Suppressor macrophage treated with lipopolysaccharide for 1 hour (primary cell): ENCODE results near the gene RAB26.
"Not testable (repeated sequence)": the region's sequence is repeated elsewhere in the genome, so short reads cannot be mapped to it uniquely, and the experiment has no call there.

Experiments
- DNase-seq, 3 donors: peaks; one replicate each; pipeline ENCODE4 v3.0.0-alpha.2; 2020 to 2022

Gene RAB26, protein sequence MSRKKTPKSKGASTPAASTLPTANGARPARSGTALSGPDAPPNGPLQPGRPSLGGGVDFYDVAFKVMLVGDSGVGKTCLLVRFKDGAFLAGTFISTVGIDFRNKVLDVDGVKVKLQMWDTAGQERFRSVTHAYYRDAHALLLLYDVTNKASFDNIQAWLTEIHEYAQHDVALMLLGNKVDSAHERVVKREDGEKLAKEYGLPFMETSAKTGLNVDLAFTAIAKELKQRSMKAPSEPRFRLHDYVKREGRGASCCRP

DNA sequence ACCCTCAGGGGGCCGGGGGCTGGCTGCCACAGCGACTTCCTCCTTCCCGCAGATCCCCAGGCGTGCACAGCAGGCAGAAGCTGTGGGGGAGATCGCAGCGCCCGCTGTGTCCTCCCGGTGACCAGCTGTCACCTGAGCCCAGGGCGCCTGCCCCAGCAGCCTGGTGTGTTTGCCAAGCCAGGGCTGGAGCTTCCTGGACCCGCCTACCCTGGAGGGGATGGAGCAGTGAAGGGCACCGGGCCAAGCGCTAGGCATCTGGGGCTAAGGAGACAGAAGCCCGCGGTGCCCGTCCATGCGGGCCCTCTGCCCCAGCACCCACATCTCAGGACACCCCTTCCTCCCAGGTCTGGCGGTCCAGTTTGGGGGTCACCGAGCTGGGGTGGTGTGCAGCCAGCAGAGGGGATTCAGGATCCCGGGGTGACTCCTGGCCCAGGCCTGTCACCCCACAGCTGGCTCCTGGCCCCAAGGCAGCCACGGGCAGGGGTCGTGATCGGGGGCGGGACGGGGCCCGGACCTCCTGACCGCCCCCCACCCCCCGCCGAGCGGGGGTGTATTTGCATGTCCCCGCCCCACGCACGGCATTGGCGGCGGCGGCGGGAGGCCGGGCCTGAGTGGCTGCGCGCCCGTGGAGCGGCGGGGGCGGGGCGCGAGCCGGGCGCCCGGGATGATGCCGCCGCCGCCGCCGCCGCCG, at the start of gene RAB26:
Gene RAB26, plus strand, starts transcription at position 645 of the 691 bp plus-strand sequence. CDS start 159 bp downstream, outside the sequence.
- DNase-seq: peak; percentile 41 to 85 (median 58)

DNA sequence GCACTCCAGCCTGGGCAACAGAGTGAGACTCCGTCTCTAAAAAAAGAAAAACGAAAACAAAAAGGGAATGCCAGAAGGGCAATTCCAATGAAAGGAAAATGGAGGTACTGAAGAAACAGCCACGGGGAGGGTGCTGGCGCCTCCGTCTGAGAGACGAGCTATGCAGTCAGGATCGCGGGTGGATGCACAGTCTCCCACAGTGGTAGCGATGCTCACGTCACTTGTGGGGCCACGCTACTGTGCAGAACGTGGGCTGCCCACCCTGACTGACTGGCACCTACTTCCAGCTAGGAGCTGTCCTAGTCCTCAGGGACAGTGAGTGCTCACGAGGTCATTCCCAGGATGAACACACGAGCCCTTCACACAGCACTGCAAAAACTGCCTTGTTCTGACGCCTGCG, 46.8 kb upstream of the RAB26 start:
- DNase-seq: not testable (repeated sequence)

DNA sequence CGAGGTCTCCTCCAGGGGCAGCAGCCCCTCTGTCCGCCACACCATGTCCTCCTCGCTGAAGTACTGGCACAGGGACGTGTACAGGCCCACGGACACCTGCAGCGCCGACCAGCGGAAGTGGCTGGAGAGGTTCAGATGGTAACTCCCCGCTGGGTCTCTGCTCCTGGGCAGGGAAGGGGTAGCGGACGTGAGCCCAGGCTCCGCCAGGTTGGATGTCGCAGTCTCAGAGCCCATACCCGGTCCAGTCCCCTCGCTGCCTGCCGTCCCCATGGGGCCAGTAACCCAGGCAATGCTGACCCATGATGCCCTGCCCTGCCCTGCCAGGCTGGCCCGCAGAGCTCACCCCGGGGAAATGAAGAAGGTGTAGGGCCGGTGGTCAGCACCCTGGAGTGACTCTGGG, 46.0 kb upstream of the RAB26 start:
- DNase-seq: no peak

DNA sequence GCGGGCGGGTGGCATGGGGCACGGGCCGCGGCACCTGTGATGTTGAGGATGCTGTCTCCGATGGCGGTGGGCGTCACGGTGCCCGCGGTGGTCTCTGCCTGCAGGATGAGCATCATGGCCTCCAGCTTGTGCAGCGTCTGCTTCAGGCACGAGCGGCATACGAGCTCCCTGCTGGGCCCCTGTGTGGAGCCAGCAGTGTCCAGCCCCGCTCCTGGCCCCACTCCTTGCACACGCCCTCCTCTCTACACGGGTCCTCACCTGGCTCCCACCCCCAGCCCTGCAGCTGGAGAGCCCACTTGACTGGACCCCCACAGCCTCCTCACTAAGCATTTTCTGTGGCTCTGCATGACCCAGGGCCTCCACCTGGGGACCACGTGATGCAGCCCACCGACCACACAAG, 44.0 kb upstream of the RAB26 start:
- not testable (repeated sequence) for DNase-seq

DNA sequence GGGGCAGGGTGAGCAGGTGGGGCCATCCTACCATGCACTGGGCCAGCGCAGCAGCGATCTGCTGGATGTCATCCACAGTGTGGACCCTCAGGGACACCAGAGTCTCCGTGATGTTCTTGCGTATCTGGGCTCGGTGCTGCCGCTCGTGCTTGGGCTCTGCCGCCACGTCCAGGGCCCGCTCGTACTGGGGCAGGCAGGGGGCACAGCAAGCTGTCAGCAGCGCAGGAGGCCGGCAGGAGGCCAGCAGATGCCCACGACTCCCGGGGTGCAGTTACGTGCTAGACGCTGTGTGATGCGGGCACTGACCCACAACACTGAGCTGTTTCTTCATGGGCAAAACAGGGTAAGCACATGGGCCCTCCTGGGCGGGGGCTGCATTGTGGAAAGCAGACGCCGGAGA, 43.1 kb upstream of the RAB26 start:
- not testable (repeated sequence) for DNase-seq

DNA sequence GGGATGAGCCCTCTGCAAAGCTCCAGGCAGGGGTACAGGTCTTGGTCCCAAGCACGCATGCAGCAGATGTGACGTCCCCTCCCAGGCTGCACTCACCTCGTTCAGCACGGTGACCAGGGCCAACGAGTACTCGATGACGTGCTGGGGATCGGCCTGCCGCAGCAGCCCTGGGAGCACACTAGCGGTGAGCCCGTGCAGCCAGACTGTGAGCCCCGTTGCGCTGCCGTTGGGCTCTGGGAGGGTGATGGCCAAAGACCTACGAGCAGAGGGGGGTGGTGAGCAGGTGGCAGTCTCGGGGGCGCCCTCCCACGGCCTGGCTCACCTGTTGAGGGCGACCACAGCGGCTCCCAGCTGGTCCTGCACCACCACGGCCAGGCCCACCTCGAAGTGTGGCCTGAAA, 42.7 kb upstream of the RAB26 start:
- not testable (repeated sequence) for DNase-seq

DNA sequence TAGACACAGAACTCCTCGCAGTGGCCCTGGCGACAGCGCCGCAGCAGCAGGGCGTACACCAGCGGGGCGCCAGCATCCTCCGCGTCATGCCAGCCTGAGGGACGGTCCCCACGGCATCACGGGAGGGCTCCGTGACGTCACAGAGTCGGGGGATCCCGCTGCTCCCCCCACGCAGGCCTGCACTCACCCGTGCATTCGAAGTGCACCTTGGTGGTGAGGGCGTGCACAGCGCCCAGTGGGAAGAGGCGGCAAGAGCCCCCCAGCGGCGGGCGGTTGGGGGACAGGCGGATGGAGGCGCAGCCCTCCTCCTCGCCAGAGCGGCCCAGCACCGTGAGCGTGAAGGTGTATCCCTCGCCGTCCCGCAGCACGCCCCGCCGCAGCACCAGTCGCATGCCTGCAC, 42.2 kb upstream of the RAB26 start:
- not testable (repeated sequence) for DNase-seq

DNA sequence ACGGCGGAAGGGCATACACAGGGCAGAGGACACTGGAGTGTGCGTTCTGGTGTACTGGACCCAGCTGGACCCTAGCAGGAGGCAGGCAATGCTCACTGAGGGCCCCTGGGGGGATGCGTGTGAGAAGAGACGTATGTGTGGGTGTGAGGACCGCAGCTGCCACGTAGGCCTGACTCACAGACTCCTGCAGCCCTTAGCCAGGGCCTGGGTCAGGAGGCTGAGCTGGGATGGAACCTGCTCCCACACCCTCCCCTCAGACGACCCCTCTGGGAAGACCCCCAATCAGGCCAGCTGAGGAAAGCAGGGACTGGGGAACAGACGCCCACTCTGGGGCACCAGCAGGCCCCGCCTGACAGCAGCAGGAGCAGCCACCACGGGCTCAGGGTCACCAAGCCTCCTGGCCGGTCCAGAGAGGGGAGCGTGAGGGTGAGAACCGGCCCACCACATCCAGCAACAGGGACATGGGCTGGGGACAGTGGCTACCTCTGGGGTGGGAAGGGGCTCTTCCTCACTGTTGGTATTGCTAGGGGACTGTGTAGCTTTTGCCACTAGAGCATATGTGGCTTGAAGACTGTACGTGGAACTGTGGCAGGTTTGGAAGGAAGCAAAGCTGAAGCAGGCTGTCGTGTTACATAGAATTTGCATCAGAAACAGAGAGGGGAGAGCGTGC, 41.2 kb upstream of the RAB26 start:
- not testable (repeated sequence) for DNase-seq

DNA sequence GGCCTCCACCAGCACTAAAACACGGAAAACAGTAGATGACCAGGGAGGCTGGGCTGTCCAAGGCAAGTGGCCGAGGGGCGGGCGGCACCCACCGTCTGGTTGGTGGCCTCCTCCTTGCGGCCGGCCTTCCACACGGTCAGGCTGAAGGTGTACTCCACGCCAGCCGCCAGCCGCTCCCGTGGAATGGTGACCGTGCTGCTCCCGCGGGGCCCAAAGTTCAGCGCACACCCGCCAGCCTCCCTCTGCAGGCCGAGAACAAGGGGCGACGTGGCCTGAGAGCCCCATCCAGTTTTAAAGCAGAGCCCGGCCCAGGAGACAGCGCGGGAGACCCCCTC, 40.7 kb upstream of the RAB26 start:
- not testable (repeated sequence) for DNase-seq

DNA sequence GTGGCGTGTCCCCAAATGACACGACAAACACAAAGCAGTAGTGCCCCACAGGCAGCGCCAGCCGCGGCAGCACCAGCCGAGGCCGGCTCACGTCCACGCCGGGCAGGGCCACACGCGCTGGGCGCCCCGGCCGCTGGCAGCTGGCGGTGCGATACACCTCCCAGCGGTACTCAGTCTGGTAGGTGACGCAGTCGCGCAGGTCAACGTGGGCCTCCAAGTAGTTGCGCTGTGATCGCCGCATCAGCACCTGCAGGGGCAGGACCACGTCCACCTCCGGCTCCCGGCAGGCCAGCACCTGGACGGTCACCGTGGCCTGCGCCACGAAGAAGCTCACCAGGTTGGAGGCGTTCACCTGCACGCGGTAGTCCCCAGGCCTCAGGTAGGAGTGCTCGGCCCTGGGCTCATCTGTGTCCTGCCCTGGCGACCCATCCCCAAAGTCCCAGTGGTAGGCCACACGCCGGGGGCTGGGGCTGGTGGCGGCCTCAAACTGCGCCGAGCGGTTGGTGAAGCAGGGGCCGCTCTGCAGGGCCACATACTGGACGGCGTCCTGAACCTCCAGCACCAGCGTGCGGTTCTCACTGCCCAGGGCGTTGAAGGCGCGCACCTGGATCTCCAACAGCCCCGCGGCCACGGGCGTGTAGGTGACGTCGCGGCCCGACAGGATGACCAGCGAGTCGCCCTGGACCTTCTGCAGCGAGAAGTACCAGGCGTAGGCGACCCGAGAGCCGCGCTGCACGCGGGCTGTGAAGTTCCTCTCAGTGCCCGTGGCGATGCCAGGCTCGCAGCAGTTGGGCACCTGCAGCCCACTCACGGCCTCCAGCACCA, 39.8 kb upstream of the RAB26 start:
- not testable (repeated sequence) for DNase-seq

DNA sequence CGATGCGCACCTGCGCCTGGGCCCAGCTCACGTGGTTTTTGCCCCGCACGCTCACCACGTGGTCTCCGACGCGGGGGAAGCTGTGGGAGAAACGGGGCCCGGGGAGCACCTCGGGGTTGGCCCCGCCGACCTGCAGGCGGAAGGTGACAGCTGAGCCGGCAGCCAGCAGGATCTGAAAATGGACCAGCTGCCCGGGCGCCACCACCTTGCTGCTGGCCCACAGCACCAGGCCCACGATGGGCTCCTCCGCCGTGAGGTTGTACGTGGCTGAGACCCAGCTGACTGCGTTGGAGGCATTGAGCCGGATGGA, 39.2 kb upstream of the RAB26 start:
- DNase-seq: not testable (repeated sequence)

DNA sequence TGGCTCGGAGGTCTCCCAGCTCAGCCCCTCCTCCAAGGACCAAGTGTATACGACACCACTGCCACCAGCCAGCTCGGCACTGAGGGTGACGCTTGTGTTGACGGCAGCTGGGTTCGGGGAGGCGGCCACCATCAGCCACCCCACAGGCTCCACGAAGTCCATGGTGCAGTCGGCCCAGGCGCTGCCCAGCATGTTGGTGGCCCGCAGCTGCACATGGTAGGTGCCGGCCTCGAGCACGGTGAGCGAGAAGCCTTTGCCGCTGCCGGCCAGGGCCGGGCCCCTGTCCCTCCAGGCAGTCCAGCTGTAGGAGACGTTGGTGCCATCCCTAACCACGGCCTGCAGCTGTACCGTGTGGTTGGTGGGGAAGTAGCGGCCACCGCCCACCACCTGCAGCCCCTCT, 38.6 kb upstream of the RAB26 start:
- DNase-seq: not testable (repeated sequence)

DNA sequence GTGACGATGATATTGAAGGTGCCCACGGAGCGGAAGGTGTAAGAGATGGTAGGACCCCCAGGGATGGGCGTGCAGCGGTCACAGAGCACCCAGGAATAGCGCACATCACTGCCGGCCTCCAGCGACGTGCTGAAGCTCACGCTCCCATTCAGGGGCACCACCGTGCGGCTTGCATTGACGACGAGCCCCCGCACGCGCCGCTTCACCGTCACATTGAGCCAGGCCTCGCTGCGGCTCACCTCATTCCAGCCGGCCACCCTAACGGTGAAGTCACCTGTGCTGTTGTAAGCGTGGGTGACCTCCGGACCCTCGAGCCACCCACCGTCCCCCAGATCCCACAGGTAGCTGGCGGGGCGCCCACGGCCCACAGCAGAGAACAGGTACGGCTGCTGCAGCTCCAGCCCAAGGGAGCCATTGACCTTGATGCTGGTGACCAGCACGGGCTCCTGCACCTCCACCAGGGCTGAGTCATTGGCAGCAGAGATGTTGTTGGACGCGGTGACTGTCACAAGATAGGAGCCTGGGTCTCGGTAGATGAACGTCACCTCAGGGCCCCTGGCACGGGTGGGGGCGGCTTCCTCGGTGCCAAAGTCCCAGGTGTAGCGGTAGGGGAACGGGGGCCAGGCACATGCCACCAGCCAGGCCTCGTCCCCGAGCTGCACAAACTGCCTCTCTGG, 38.0 kb upstream of the RAB26 start:
- not testable (repeated sequence) for DNase-seq

DNA sequence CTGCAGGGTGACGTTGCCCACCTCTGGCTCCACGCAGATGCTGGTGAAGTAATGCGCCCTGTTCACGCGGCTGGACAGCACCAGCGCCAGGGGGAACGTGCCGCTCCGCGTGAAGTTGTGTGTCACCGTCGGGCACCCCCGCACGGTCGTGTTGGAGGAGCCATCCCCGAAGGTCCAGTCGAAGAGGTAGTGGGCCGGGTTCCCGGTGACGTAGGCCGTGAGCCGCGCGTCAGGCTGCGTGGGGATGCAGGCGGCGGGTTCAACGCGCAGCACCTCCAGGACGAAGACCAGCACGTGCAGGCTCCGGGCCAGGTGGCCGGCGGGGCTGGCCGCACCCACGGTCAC, 37.4 kb upstream of the RAB26 start:
- not testable (repeated sequence) for DNase-seq

DNA sequence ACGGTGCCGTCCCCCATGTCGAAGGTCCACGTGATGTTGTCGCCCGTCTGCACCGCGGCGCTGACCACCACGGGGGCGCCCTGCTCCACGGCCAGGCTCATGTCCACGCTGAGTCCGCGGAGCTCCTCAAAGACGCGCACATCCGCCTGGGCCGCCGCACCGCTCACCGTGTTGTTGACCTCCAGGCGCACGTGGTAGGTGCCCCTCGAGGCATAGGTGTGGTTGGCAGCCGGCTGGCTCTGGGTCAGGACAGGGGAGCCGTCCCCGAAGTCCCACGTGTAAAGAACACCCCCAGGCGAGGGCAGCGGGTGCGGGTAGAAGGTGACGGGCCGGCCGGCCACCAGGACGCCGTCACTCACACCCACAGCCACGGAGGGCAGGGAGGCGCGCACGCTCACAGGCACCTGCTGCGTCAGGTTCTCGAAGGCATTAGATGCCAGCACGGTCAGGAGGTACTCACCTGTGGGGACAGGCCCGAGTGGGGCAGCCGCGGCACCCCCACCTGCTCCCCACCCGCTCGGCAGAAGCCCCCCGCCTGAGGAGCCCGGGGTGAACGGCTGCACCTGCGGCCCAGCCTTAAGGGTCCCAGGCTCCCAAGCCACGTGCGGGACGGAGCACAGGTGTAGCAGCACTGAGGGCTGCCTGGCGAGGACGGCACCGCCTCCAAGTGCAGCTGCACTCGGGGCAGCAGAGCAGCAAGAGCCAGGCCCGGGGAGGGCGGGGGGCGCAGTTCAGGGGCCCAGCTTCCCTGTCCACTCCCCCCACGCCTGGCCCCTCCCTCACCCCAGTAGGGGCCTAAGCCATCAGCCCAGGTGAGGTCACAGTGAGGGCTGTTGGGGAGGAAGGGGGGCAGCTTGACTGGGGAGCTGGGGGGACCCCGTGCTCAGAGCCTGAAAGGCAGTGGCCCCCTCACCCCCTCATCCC, 36.8 kb upstream of the RAB26 start:
- DNase-seq: not testable (repeated sequence)

DNA sequence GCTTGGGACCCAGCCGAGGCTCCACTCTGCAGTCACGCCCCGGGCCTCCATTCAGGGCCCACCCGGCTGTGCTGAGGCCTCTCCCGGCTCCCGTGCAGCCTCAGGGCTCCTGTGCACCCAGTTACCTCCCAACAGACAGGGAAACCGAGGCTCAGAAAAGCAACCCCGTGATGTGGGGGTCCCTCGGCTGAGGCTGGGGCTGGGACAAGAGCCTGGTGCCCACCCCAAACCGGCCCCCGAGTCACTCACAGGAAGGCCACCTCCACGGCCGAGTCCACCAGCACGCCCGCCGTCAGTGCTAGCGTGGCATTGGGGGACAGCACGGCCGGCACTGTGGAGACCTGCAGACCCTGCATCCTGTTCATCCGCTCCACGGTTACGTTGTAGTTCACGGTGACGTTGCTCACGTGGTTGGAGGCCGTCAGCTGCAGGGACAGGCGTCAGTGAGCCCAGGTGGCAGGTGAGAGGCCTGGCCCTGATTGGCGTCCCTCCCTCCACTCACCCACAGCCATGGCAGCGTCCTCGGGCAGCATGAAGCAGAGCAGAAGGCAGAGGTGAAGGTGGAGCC, 35.8 kb upstream of the RAB26 start:
- not testable (repeated sequence) for DNase-seq

DNA sequence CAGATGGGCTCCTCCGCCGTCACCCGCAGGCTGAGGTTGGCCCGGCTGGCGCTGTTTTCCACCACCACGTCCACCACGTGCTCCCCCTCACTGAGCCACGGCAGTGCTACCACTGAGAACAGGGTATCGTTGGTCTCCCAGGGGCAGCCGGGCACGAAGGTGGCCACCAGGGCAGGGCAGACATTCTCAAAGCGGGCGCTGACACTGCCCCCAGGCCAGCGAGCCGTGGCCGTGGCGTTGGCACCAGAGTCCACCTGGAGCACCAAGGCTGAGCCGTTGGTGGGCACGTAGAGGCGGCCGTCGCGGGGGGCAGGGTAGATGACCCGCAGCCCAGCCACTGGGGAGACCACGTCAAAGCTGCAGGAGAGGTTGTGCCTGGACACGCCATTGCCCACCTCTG, 34.2 kb upstream of the RAB26 start:
- DNase-seq: not testable (repeated sequence)

DNA sequence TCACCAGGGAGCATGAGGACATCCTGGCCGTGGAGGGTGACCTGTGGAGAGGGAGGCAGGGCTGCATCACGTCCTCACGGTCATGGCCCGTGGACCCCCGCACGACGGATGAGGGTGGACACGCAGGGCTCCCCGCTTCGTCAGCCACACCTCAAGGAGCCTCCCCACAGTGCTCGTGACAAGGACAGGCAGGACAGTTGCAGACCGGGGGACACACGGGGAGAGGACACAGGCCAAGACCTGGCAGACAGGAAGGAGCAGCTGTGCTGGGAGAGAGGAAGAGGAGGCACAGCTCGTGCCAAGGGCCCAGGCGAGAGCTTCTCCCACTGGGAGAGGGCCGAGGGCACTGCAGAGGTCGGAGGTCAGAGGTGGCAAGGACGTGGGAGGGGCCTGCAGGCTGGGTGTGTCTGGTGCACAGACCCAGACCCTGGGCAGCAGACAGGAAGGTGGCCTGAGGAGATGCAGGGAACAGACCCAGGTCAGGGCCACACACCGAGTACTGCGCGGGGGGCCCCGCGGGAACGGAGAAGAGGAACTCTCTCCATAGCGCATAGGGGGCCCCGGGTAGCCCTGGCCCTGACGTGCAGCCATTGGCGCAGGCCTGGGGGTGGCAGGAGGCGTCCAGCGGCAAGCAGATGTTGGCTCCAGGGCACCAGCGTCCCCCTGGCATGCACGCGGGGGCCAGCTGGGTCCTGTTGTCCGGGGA, 33.4 kb upstream of the RAB26 start:
- DNase-seq: not testable (repeated sequence)

DNA sequence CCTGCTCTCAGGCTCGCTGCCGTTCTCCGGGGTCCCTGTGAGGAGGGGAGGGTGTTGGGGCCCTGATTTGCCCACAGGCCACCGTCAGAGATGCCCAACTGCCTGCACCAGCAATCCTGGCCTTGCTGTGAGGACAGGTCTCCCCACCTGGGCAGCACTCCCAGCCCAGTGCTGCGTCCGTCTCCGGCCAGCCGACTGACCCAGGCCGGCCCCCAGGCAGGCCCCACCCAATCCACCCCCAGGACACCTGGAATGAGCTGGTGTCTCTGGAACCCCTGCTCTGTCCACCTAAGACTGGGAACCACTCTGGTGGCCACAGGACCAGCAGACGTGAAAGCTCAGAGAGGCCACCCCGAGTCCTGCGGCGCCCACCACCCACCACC, 32.8 kb upstream of the RAB26 start:
- DNase-seq: no peak

DNA sequence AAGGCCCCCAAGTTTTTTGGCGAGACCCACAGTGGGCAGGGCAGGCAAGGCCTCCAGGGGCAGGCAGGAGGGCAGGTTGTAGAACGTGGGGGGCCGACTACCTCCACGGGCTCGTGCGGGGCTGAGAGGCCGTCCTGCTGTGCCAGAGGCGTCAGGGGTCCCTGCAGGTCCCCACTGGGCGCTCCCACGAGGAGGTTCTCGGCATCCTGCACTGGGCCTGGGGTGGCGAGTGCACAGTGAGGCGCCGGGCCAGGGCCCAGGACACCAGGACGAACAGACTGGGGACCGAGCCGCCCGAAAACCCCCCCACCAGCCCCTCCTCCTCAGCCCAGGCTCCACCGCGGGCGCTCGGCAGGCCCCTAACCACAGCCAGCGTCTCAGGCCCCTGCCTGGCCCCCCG, 32.0 kb upstream of the RAB26 start:
- DNase-seq: not testable (repeated sequence)

DNA sequence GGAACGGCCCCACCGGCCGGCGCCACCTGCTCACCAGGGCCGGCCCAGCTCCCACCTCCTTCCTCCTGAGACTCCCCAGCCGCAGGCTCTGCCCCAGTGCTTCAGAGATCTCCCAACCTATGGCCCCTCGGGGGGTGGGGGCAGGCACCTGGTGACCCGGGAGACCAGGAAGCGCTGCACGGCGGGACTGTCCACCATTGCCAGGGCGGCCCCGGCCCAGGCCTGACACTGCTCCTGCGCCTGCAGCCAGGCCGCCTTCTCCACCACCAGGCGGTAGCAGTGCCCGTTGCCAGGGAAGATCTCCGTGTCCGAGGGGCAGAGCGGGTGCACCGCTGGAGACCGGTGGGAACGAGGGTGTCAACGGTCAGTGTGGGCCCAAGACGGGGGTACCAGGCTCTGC, 31.1 kb upstream of the RAB26 start:
- DNase-seq: not testable (repeated sequence)
